Activated T-helper 9 cell treated with anti-CD3 and anti-CD28 coated beads, Interleukin-2, amount 50 U/mL, for 16 hours (primary cell): ENCODE data around the gene DLG5.
"Not testable (repeated sequence)": the region's sequence is repeated elsewhere in the genome, so short reads cannot be mapped to it uniquely, and the experiment has no call there.

Source experiments
- DNase-seq: peaks from one replicate; pipeline ENCODE4 v3.0.0-alpha.2; 2020; ENCODE audit warnings: low read depth

The DLG5 gene

GRCh38 chr10:77794256-77795142 lies 132.1 kb downstream of the DLG5 start:
- no peak for DNase-seq

- no peak for DNase-seq
These were observed 132.7 kb downstream of the DLG5 start for GRCh38 chr10:77793831-77794230.

- no peak for DNase-seq
These were observed 134.4 kb downstream of the DLG5 start for GRCh38 chr10:77792155-77792554.

- no peak for DNase-seq
These were observed 135.0 kb downstream of the DLG5 start for GRCh38 chr10:77791506-77791905.

GRCh38 chr10:77789861-77790260 lies 136.7 kb downstream of the DLG5 start:
- DNase-seq: no peak

- no peak for DNase-seq
These were observed 137.5 kb downstream of the DLG5 start for GRCh38 chr10:77789016-77789415.

- no peak for DNase-seq
These were observed 138.0 kb downstream of the DLG5 start for GRCh38 chr10:77788496-77789010.

GRCh38 chr10:77787440-77787839 lies 139.1 kb downstream of the DLG5 start:
- no peak for DNase-seq

GRCh38 chr10:77784856-77785255 lies 141.7 kb downstream of the DLG5 start:
- DNase-seq: no peak

- no peak for DNase-seq
These were observed 144.1 kb downstream of the DLG5 start for GRCh38 chr10:77782328-77783061.

GRCh38 chr10:77781451-77782327 lies 144.9 kb downstream of the DLG5 start:
- DNase-seq: no peak

GRCh38 chr10:77780180-77780579 lies 146.4 kb downstream of the DLG5 start:
- no peak for DNase-seq

- no peak for DNase-seq
These were observed 150.1 kb downstream of the DLG5 start for GRCh38 chr10:77776487-77776886.

GRCh38 chr10:77774940-77775391 lies 151.6 kb downstream of the DLG5 start:
- DNase-seq: no peak

GRCh38 chr10:77773631-77774426 lies 152.7 kb downstream of the DLG5 start:
- DNase-seq: no peak

GRCh38 chr10:77772852-77773600 lies 153.5 kb downstream of the DLG5 start:
- DNase-seq: not testable (repeated sequence)

- DNase-seq: no peak
These were observed 154.7 kb downstream of the DLG5 start for GRCh38 chr10:77771851-77772250.

GRCh38 chr10:77771450-77771849 lies 155.1 kb downstream of the DLG5 start:
- DNase-seq: no peak

- DNase-seq: no peak
These were observed 155.7 kb downstream of the DLG5 start for GRCh38 chr10:77770868-77771175.

GRCh38 chr10:77770081-77770867 lies 156.3 kb downstream of the DLG5 start:
- no peak for DNase-seq
